ENCODE measurements around the gene SFT2D1. TPM values are rescaled to one million over a fixed set of nuclear protein-coding genes. Genes with fewer than 3 reads are reported as not detected.
"Not testable (repeated sequence)": the region's sequence is repeated elsewhere in the genome, so short reads cannot be mapped to it uniquely, and the experiment has no call there.

The SFT2D1 gene
- total RNA-seq, 1 donor from 2014 or later: 35.9 TPM

- DNase-seq (ENCODE audit: low spot score): peak; percentile 31
Measured at GRCh38 chr6:166364456-166364855, 22.1 kb upstream of the SFT2D1 start.

- DNase-seq (ENCODE audit: low spot score): not testable (repeated sequence)
Measured at GRCh38 chr6:166362427-166362826, 20.1 kb upstream of the SFT2D1 start.

- DNase-seq (ENCODE audit: low spot score): no peak
Measured at GRCh38 chr6:166361077-166361429, 18.7 kb upstream of the SFT2D1 start.

GRCh38 chr6:166360243-166361076, 18.1 kb upstream of the SFT2D1 start:
- no peak for DNase-seq (ENCODE audit: low spot score)

GRCh38 chr6:166355552-166355951, 13.2 kb upstream of the SFT2D1 start:
- DNase-seq (ENCODE audit: low spot score): no peak

- DNase-seq (ENCODE audit: low spot score): no peak
Measured at GRCh38 chr6:166354965-166355364, 12.6 kb upstream of the SFT2D1 start.

- DNase-seq (ENCODE audit: low spot score): no peak
Measured at GRCh38 chr6:166354143-166354542, 11.8 kb upstream of the SFT2D1 start.

- DNase-seq (ENCODE audit: low spot score): no peak
Measured at GRCh38 chr6:166353507-166353906, 11.2 kb upstream of the SFT2D1 start.

GRCh38 chr6:166352923-166353322, 10.6 kb upstream of the SFT2D1 start:
- no peak for DNase-seq (ENCODE audit: low spot score)

- DNase-seq (ENCODE audit: low spot score): no peak
Measured at GRCh38 chr6:166351715-166352285, 9.5 kb upstream of the SFT2D1 start.

GRCh38 chr6:166348305-166348949, 6.1 kb upstream of the SFT2D1 start:
- no peak for DNase-seq (ENCODE audit: low spot score)

GRCh38 chr6:166346965-166347364, 4.6 kb upstream of the SFT2D1 start:
- no peak for DNase-seq (ENCODE audit: low spot score)

- no peak for DNase-seq (ENCODE audit: low spot score)
Measured at GRCh38 chr6:166346449-166346848, 4.1 kb upstream of the SFT2D1 start.

- DNase-seq (ENCODE audit: low spot score): not testable (repeated sequence)
Measured at GRCh38 chr6:166345672-166346071, 3.3 kb upstream of the SFT2D1 start.

GRCh38 chr6:166344921-166345320, 2.6 kb upstream of the SFT2D1 start:
- DNase-seq (ENCODE audit: low spot score): not testable (repeated sequence)

- no peak for DNase-seq (ENCODE audit: low spot score)
Measured at GRCh38 chr6:166344240-166344639, 1.9 kb upstream of the SFT2D1 start.

- no peak for DNase-seq (ENCODE audit: low spot score)
Measured at GRCh38 chr6:166343150-166343487, 774 bp upstream of the SFT2D1 start.

- DNase-seq (ENCODE audit: low spot score): no peak
Measured at GRCh38 chr6:166341977-166342348, 382 bp downstream of the SFT2D1 start.

GRCh38 chr6:166341464-166341863, 881 bp downstream of the SFT2D1 start:
- DNase-seq (ENCODE audit: low spot score): no peak

GRCh38 chr6:166338854-166339253, 3.5 kb downstream of the SFT2D1 start:
- no peak for DNase-seq (ENCODE audit: low spot score)

GRCh38 chr6:166336847-166337246, 5.5 kb downstream of the SFT2D1 start:
- DNase-seq (ENCODE audit: low spot score): no peak

- no peak for DNase-seq (ENCODE audit: low spot score)
Measured at GRCh38 chr6:166335378-166336302, 6.7 kb downstream of the SFT2D1 start.

Measured in umbilical cord (tissue), 2 donors.